ENCODE measurements around the gene EIF3L.

The EIF3L gene

GRCh38 chr22:37808294-37808657 lies 40.9 kb upstream of the EIF3L start:
- TF ChIP-seq ZNF274 (IDR thresholded peaks at IDR 0.05; ENCODE audit: low read depth, low read length) = no peak
- peak overlapping the region; percentile 60; the same call in 1 of the 2 replicates for H3K4me3 ChIP-seq (ENCODE audit: low read length)

GRCh38 chr22:37809672-37810333 lies 39.4 kb upstream of the EIF3L start:
- no peak overlapping the region for H3K4me3 ChIP-seq (ENCODE audit: low read length)

GRCh38 chr22:37811867-37812266 lies 37.4 kb upstream of the EIF3L start:
- no peak for TF ChIP-seq ZNF274 (IDR thresholded peaks at IDR 0.05; ENCODE audit: low read depth, low read length)
- no peak overlapping the region for H3K4me3 ChIP-seq (ENCODE audit: low read length)

More at GRCh38 chr22:37809672-37810333, 39.4 kb upstream of the EIF3L start:
- no peak for TF ChIP-seq ZNF274 (IDR thresholded peaks at IDR 0.05; ENCODE audit: low read depth, low read length)

GRCh38 chr22:37812869-37813678 lies 36.1 kb upstream of the EIF3L start:
- TF ChIP-seq ZNF274 (IDR thresholded peaks at IDR 0.05; ENCODE audit: low read depth, low read length) = no peak
- H3K4me3 ChIP-seq (ENCODE audit: low read length) = no peak overlapping the region

GRCh38 chr22:37815593-37815992 lies 33.6 kb upstream of the EIF3L start:
- no peak overlapping the region for H3K4me3 ChIP-seq (ENCODE audit: low read length)
- TF ChIP-seq ZNF274 (IDR thresholded peaks at IDR 0.05; ENCODE audit: low read depth, low read length) = no peak

GRCh38 chr22:37816543-37817180 lies 32.6 kb upstream of the EIF3L start:
- H3K4me3 ChIP-seq (ENCODE audit: low read length) = no peak overlapping the region
- TF ChIP-seq ZNF274 (IDR thresholded peaks at IDR 0.05; ENCODE audit: low read depth, low read length) = no peak

GRCh38 chr22:37817705-37818408 lies 31.4 kb upstream of the EIF3L start:
- TF ChIP-seq ZNF274 (IDR thresholded peaks at IDR 0.05; ENCODE audit: low read depth, low read length) = no peak
- H3K4me3 ChIP-seq (ENCODE audit: low read length) = no peak overlapping the region

GRCh38 chr22:37818409-37819104 lies 30.7 kb upstream of the EIF3L start:
- no peak overlapping the region for H3K4me3 ChIP-seq (ENCODE audit: low read length)
- TF ChIP-seq ZNF274 (IDR thresholded peaks at IDR 0.05; ENCODE audit: low read depth, low read length) = no peak

- no peak overlapping the region for H3K4me3 ChIP-seq (ENCODE audit: low read length)
- TF ChIP-seq ZNF274 (IDR thresholded peaks at IDR 0.05; ENCODE audit: low read depth, low read length) = no peak
Observed at GRCh38 chr22:37819105-37819433, 30.1 kb upstream of the EIF3L start.

- no peak overlapping the region for H3K4me3 ChIP-seq (ENCODE audit: low read length)
- no peak for TF ChIP-seq ZNF274 (IDR thresholded peaks at IDR 0.05; ENCODE audit: low read depth, low read length)
Observed at GRCh38 chr22:37820350-37820749, 28.9 kb upstream of the EIF3L start.

GRCh38 chr22:37822079-37822833 lies 27.0 kb upstream of the EIF3L start:
- H3K4me3 ChIP-seq (ENCODE audit: low read length) = no peak overlapping the region
- no peak for TF ChIP-seq ZNF274 (IDR thresholded peaks at IDR 0.05; ENCODE audit: low read depth, low read length)

- H3K4me3 ChIP-seq (ENCODE audit: low read length) = no peak within 1 kb of the TSS
- no peak for TF ChIP-seq ZNF274 (IDR thresholded peaks at IDR 0.05; ENCODE audit: low read depth, low read length)
Observed at GRCh38 chr22:37823134-37823985, 25.9 kb upstream of the EIF3L start, which contains the start of gene GALR3. Gene GALR3 (plus strand): TSS chr22:37823382. CDS start chr22:37823407, 25 bp downstream.

Measured in GM08714 (cell line).